NCI-H524 (cell line): ENCODE measurements around the gene PERCC1.

Experiments used
- DNase-seq, 2 experiments: peaks; one replicate each; lab custom pipeline; 2025; lab: John Stamatoyannopoulos, UW

Gene PERCC1

GRCh38 chr16:1430759-1431496 is at the start of gene PERCC1:
PERCC1 (plus strand) TSS chr16:1431078; CDS start chr16:1432594, 1,516 bp downstream.
- no peak for DNase-seq

- no peak for DNase-seq
Observed at GRCh38 chr16:1381612-1382406, 49.1 kb upstream of the PERCC1 start.

DNA sequence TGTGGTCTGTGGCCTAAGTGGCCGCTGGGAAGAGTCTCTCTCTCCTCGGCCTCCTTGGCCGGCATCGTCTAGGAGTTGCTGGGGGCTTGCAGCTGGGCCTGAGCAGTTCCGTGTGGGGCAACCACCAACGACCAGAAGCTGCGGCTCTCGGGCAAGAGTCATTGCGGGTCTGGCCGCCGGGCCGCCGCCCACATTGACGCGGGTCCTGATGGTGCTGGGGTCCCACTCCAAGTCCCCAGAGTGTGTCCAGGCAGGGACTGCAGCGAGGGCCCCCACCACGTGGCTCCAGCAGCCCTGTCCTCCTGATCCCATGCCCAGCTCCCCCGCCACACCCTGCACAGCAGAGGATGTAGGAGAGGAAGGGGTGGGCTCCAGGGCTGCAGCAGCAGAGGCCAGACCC is 47.3 kb upstream of the PERCC1 start:
- no peak for DNase-seq

GRCh38 chr16:1385232-1385631 is 45.6 kb upstream of the PERCC1 start:
- no peak for DNase-seq

DNA sequence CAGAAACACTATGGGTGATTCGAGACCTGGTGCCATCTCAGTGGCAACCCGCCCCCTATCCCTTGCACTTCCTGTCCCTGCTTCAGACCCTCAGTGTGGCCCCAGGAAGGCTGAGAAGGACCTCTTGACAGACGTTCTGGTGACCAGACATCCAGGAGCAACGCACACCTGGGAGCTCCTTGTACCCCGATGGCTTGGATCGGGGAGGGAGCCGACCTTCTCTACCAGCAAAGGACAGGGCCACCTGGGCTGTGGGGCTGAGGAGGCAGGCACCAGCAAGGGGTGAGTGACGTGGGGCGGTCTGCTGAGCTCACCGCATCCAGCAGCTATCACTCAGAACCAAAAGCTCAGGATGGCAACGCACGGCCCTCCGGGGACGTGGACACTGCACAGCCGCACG is 43.5 kb upstream of the PERCC1 start:
- no peak for DNase-seq

- no peak for DNase-seq
Observed at GRCh38 chr16:1389762-1390161, 41.1 kb upstream of the PERCC1 start.

- DNase-seq = no peak
Observed at GRCh38 chr16:1390239-1390779, 40.6 kb upstream of the PERCC1 start.

DNA sequence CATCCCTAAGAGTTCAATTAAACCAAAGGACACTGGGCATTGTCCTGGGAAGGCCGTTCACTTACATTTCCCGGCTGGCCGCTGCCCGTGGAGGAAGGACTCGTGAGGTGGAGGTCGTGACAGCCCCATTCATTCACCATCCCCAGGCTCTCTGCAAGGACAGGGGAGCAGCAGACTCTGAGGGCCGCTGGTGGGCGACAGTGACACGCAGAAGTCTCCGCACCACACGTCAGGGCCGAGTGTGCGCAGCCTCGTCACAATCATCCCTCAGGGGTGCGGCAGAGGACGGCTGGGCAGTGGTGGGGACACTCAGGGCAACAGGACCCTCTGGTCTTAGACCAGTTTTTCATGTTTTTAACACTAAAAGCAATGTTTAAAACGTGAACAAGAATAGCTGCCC is 38.1 kb upstream of the PERCC1 start:
- no peak for DNase-seq

DNA sequence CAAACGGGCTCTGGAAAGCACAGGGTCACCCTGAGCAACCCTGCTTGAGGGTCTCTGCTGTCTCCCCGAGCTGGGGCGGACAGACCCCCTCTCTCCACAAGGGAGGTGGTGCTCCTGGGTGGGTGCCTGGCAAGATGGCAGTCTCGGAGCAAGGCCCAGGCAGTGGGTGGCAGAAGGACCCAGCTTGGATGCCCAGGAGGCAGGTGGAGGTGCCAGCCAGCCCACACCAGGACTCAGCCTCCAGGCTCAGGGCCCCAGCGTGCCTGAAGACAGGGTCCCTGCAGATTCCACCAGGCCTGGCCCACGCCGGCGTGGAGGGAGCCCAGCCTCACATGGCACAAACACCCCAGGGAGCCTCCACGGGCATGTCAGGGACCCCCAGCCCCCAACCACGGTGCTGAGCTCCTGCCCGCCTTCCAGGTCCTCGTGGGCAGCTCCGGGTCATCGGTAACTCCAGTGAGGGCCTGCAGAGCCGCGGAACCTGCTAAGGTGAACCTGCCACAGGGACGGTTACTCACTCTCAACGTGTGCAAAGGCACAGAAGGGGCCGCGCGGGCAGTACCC is 37.2 kb upstream of the PERCC1 start:
- DNase-seq = no peak

GRCh38 chr16:1394367-1394951 is 36.4 kb upstream of the PERCC1 start:
- DNase-seq = no peak

- no peak for DNase-seq
Observed at GRCh38 chr16:1395444-1396031, 35.3 kb upstream of the PERCC1 start.

DNA sequence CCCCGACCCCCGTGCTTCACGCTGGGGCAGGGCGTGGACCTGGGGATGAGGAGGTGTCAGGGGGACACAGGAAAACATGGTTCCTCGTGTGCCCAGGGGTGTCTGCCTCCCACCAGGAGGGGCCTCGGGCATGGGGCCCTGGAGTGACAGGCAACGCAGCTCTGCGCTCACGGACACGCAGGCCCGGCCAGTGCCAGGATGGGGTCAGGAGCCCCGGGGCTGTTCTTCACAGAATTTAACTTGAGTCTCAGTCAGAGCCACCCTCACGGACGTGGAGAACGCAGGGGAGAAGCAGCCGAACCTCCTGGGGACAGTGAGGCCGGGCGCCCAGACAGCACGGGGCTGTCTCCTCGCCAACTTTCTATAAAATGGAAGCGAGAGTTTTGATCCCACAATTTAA is 33.1 kb upstream of the PERCC1 start:
- no peak for DNase-seq

DNA sequence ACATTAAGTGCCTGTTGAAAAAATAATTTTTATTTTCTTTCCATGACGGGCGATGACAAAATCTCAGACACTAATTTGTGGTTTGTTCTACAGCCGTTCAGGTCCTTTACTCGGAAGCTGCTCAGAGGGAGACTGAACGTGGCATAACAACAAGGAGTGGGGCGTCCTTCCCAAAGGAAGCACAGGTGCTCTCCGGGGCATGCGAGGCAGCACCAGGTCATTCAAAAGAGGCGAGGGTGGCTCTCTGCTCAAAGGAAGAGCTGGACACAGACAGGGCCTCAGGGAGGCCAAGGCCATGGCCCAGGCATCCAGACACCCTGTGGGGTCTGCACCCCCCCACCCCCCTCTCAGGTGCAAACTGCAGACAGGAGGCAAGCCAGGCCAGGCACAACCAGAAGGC is 32.5 kb upstream of the PERCC1 start:
- no peak for DNase-seq

GRCh38 chr16:1398826-1399581 is 31.9 kb upstream of the PERCC1 start:
- DNase-seq = no peak

GRCh38 chr16:1401061-1401757 is 29.7 kb upstream of the PERCC1 start:
- DNase-seq = no peak

- no peak for DNase-seq
Observed at GRCh38 chr16:1401758-1402154, 29.1 kb upstream of the PERCC1 start.

DNA sequence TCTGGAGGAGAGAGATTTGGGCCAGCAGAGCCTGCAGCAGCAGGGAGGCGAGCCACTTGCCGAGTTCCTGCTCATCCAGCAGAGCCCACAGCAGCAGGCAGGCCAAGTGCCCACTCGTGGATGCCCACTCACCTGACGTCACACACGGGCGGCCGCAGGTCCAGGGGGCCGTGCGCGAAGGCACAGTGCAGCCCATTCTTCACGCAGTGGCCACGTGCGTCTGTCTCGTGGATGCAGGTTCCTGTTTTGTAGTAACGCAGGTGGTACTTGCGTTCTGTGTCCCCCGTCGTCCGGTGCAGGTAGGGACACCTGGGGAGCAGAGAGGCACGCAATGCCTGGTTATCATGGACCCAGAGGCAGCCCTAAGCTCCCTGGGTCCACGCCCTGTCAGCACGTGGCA is 27.8 kb upstream of the PERCC1 start:
- DNase-seq = no peak

GRCh38 chr16:1403733-1404132 is 27.1 kb upstream of the PERCC1 start:
- DNase-seq = no peak

DNA sequence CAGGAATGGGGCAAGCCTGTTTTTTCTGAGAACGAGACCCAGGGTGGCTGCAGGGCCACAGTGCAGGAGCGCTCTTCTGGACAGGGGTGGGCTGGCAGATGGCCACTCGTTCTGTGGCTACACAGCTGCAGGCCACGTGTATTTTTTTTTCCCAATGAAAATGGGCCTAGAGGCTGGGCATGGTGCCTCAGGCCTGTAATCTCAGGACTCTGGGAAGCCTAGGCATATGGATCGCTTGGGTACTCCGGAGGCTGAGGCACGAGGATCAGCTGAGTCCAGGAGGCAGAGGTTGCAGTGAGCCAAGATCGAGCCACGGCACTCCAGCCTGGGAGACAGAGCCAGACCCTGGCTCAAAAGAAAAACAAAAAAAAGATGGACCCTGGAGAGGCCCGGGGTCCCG is 23.1 kb upstream of the PERCC1 start:
- DNase-seq = peak in 1 of 2 experiments; percentile 61

DNA sequence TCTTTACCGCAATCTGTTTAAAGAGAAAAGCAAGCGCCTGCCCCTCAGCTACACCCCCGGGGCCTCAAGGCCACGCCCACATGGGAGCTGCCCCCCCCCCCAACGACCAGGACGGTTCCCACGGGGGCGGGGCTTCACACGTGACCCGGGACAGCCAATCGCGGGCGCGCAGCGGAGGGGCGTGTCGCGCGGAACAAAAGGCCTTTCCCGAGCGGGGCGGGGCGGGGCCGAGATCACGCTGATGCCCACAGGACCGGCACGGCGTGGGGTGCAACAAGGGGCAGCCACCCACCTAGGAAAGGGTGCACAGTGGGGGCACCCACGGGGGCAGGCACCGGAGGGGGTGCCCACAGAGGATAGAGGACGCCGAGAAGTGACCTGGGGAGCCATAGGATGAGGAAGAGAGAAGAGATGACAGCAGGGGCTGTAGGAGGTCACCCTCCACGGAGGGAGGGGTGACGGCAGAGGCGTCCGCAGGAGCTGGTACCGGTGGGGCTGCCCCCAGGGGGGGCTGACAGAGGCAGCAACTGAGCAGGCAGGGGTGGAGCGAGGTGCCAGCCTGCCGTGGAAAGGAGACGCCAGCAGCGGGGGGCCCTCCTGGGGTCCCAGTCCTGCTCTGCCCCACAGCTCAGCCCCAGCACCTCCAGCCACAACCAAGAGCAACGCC is 22.6 kb upstream of the PERCC1 start:
- DNase-seq = peak; percentile 75 to 84
